MM.1S (cell line): Measurements from ENCODE around the gene FCRL6.
A peak's percentile ranks its signal among the peaks of the same experiment; 100 is the strongest.

ENCODE experiments used
- CTCF ChIP-seq: fragments of 300-600 bp; sonication (generic); IDR thresholded peaks from 2 replicates; pipeline ENCODE4 v1.5.1; 2016; ENCODE audit warnings: antibody characterized with exemption, low read length, mixed read lengths
- EZH2 ChIP-seq: fragments of 300-600 bp; sonication (generic); optimal IDR thresholded peaks from 2 replicates; pipeline ENCODE3; 2017; ENCODE audit warnings: low read depth, mild to moderate bottlenecking, antibody characterized with exemption, low read length, mixed read lengths

- no peak for TF ChIP-seq EZH2
- TF ChIP-seq CTCF = peak; percentile 98
These were observed 21.3 kb upstream of the FCRL6 start, which contains the start of gene DUSP23 for GRCh38 chr1:159780583-159781582.
